Pons (tissue), 1 donor: ENCODE results near the gene SFN.

Experiments
- DNase-seq: peaks from one replicate; pipeline ENCODE4 v3.0.0-alpha.2; 2016; ENCODE audit warnings: low spot score

SFN gene

DNA sequence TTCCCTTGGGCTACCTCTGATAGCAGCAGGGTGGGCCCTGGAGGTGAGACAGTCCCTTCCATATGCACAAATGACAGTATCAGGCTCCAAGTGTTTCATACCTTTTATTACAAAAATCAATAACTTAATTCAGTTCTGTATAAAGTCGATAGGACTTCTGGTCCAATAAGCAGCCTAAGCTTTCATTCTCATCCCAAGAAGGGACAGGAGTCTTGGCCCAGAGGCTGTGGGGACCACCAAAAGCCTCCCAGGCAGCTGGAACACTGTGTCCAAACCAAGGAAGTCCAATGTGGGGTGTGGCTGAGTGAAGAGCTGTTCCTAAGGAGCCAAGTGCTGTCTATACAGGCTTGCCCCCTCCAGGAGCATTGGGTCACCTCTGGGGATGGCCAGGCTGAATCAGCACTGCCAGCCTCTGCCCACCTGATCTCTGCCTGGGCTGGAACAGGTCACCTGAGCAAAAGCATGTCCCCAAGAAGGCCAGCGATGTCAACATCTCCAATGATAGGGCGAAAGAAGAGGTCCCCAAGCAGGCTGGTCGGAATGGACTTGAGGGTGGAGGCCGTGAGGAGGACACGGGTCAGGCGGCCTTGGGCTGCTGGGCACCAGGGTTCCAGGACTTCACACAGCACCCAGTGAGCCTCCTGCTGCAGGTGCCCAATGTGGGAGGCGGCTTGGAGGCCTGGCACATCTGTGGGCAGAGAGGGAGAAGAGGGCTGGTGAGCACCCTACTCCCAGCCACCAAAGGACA, 48.6 kb downstream of the SFN start:
- DNase-seq = no peak

DNA sequence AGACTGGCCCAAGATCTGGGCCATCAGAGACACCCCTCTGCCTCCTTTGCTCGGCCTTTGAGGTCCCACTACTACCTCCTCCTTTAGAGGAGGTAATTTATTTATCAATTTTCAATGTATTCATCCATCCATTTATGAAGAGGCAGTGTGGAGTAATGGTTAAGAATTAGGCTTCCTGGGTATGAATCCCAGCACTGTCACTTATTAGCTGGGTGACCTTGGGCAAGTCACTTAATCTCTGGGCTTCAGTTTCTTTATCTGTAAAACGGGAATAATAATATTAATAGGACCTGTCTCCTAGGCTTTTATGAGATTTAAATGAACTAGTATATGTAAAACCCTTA, 49.2 kb downstream of the SFN start:
- no peak for DNase-seq

DNA sequence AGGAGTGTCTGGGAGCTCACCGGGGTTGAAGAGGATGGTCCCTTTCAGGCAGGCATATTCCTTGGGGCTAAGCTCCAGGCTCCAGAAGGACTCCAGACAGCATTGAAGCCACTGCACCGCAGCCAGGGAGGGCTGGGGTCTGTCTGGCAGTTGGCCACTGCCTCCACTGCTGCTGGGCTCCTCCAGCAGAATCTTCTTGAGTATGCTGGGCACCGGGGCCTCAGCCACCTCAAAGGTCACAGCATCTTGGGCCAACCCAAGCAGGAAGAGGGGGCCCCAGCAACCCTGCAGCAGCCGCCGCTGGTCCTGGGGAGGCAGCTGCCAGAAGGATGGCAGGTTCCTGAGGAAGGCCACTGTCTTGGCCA, 50.4 kb downstream of the SFN start:
- DNase-seq = no peak
